HCT116 (cell line): ENCODE results near the gene GSN. TPM values are rescaled to one million over a fixed set of nuclear protein-coding genes. Genes with fewer than 3 reads are reported as not detected.
A peak's percentile ranks its signal among the peaks of the same experiment; 100 is the strongest.

Experiments used
- ATAC-seq: fragments of 200-7000 bp; cut with Tn5 transposase; 2 replicates; pipeline ENCODE4 v1.9.1; 2020; ENCODE audit warnings: mild to moderate bottlenecking, moderate library complexity
- BruUV-seq: library from RNA; stranded (reverse); fragments of 400-500 nt; replicated peaks from 2 replicates; lab custom pipeline; 2021; lab: Mats Ljungman, UMichigan
- CTCF ChIA-PET: fragments of 300-600 bp; sonication (Branson Sonifier 250); formaldehyde crosslinking; loops from one replicate; lab custom pipeline; 2021; ENCODE audit warnings: antibody characterized with exemption; lab: Charles Lee
- POLR2A ChIA-PET: fragments of 300-600, 350-600 bp; sonication (Branson Sonifier 250); formaldehyde crosslinking; loops from one replicate; lab custom pipeline; 2021; ENCODE audit warnings: antibody characterized with exemption; lab: Charles Lee
- RAD21 ChIA-PET, 2 experiments: fragments of 300-600 bp; sonication (Branson Sonifier 250); formaldehyde crosslinking; loops; one replicate each; lab custom pipeline; 2023; ENCODE audit warnings: low total read pairs in 2 of 2; ENCODE audit not compliant: uncharacterized antibody in 2 of 2, unreplicated experiment in 2 of 2, low non-redundant PET in 1 of 2; lab: Charles Lee
- DNase-seq: peaks from one replicate; pipeline ENCODE4 v3.0.0-alpha.2; 2010; ENCODE audit warnings: low read depth, low spot score
- H2AFZ ChIP-seq: fragments of 200-600 bp; shearing (Covaris generic), sonication (generic); 2 replicates; pipeline ENCODE4 v1.6.1; 2017; ENCODE audit warnings: low read depth, mixed run types, mixed read lengths, antibody characterized with exemption, low read length; ENCODE audit not compliant: poor library complexity, severe bottlenecking
- H3K27ac ChIP-seq: 2 replicates; pipeline ENCODE4 v1.5.1; 2012; ENCODE audit warnings: low read depth, low read length
- H3K27me3 ChIP-seq: fragments of 200-600 bp; sonication (generic); 2 replicates; pipeline ENCODE4 v1.6.1; 2016; ENCODE audit warnings: mixed run types, low read length, mixed read lengths; ENCODE audit not compliant: insufficient read depth
- H3K36me3 ChIP-seq, 2 experiments: fragments of 200-500 bp in 1 of 2; fragments of 200-600 bp in 1 of 2; sonication (Bioruptor generic) in 1 of 2; sonication (generic) in 1 of 2; 2 replicates each; pipeline versions ENCODE4 v1.5.1 to v1.6.1; 2014 to 2016; ENCODE audit warnings: low read length in 2 of 2, inconsistent platforms in 1 of 2, mixed read lengths in 1 of 2, mixed run types in 1 of 2; ENCODE audit not compliant: insufficient read depth in 2 of 2, control insufficient read depth in 1 of 2
- H3K4me1 ChIP-seq, 2 experiments: fragments of 200-600 bp in 1 of 2; sonication (generic) in 1 of 2; 2 replicates each; pipeline versions ENCODE4 v1.5.1 to v1.6.1; 2012 to 2017; ENCODE audit warnings: low read length in 2 of 2, inconsistent platforms in 1 of 2, mild to moderate bottlenecking in 1 of 2, mixed read lengths in 1 of 2, mixed run types in 1 of 2, moderate library complexity in 1 of 2; ENCODE audit not compliant: insufficient read depth in 2 of 2, control insufficient read depth in 1 of 2
- H3K4me2 ChIP-seq: fragments of 200-600 bp; sonication (generic); 2 replicates; pipeline ENCODE4 v1.6.1; 2017; ENCODE audit warnings: mixed run types, low read length, mixed read lengths
- H3K4me3 ChIP-seq, 2 experiments: fragments of 200-600 bp in 1 of 2; sonication (generic) in 1 of 2; replicated peaks in 1 of 2; 2 replicates each; pipeline ENCODE4 v1.5.1; 2011 to 2016; ENCODE audit warnings: low read length in 2 of 2, control low read depth in 1 of 2, low read depth in 1 of 2, mild to moderate bottlenecking in 1 of 2, mixed read lengths in 1 of 2, mixed run types in 1 of 2
- H3K79me2 ChIP-seq: fragments of 200-600 bp; sonication (generic); 2 replicates; pipeline ENCODE4 v1.6.1; 2017; ENCODE audit warnings: mild to moderate bottlenecking, mixed run types, low read length, moderate library complexity, mixed read lengths; ENCODE audit not compliant: insufficient read depth
- H3K9ac ChIP-seq: fragments of 200-600 bp; sonication (generic); 2 replicates; pipeline ENCODE4 v1.6.1; 2016; ENCODE audit warnings: low read length, mixed read lengths
- H3K9me2 ChIP-seq: fragments of 200-600 bp; sonication (generic), shearing (Covaris generic); 2 replicates; pipeline ENCODE4 v1.6.1; 2017; ENCODE audit warnings: mixed run types, mild to moderate bottlenecking, moderate library complexity; ENCODE audit not compliant: insufficient read depth
- H3K9me3 ChIP-seq, 2 experiments: fragments of 200-500 bp in 1 of 2; fragments of 200-600 bp in 1 of 2; sonication (Bioruptor generic) in 1 of 2; sonication (generic) in 1 of 2; 2 replicates each; pipeline ENCODE4 v1.6.1; 2014 to 2017; ENCODE audit warnings: low read length in 2 of 2, mixed read lengths in 2 of 2, inconsistent platforms in 1 of 2, low read depth in 1 of 2, mild to moderate bottlenecking in 1 of 2, mixed run types in 1 of 2, moderate library complexity in 1 of 2; ENCODE audit not compliant: control insufficient read depth in 1 of 2, insufficient read depth in 1 of 2
- H4K20me1 ChIP-seq: fragments of 200-600 bp; sonication (generic), shearing (Covaris generic); 2 replicates; pipeline ENCODE4 v1.6.1; 2017; ENCODE audit warnings: mixed run types, mild to moderate bottlenecking, moderate library complexity; ENCODE audit not compliant: insufficient read depth
- CBX3 ChIP-seq: IDR thresholded peaks from 2 replicates; pipeline ENCODE4 v1.6.1; 2012; ENCODE audit warnings: low read depth
- EGR1 ChIP-seq: IDR thresholded peaks from 2 replicates; pipeline ENCODE4 v1.6.1; 2012; ENCODE audit warnings: low read depth
- ELF1 ChIP-seq: IDR thresholded peaks from 2 replicates; pipeline ENCODE4 v1.6.1; 2012; ENCODE audit warnings: low read depth, borderline replicate concordance
- EZH2 ChIP-seq: fragments of 200-600 bp; sonication (generic); IDR thresholded peaks from 2 replicates; pipeline ENCODE4 v1.6.1; 2017; ENCODE audit warnings: antibody characterized with exemption, mixed run types
- EZH2phosphoT487 ChIP-seq: fragments of 200-600 bp; IDR thresholded peaks from 2 replicates; pipeline ENCODE4 v1.6.1; 2018; ENCODE audit warnings: antibody characterized with exemption, borderline replicate concordance
- JUND ChIP-seq: IDR thresholded peaks from 2 replicates; pipeline ENCODE4 v1.6.1; 2012
- POLR2A ChIP-seq: IDR thresholded peaks from 2 replicates; pipeline ENCODE4 v1.7.0; 2011; ENCODE audit warnings: borderline replicate concordance; ENCODE audit not compliant: insufficient read depth, insufficient read length; ENCODE audit errors: extremely low read depth
- RAD21 ChIP-seq: IDR thresholded peaks from 2 replicates; pipeline ENCODE4 v1.6.1; 2012; ENCODE audit warnings: low read depth, mild to moderate bottlenecking
- SP1 ChIP-seq: IDR thresholded peaks from 2 replicates; pipeline ENCODE4 v1.6.1; 2012; ENCODE audit warnings: low read depth
- SRF ChIP-seq: IDR thresholded peaks from 2 replicates; pipeline ENCODE4 v1.6.1; 2012; ENCODE audit warnings: low read depth
- TCF7L2 ChIP-seq: IDR thresholded peaks from 2 replicates; pipeline ENCODE4 v1.7.0; 2011; ENCODE audit warnings: borderline replicate concordance, inconsistent platforms; ENCODE audit not compliant: insufficient read depth, insufficient read length; ENCODE audit errors: extremely low read depth
- YY1 ChIP-seq: IDR thresholded peaks from 2 replicates; pipeline ENCODE4 v1.6.1; 2011; ENCODE audit warnings: low read length, low read depth, moderate library complexity, mild to moderate bottlenecking; ENCODE audit not compliant: insufficient replicate concordance; ENCODE audit errors: extremely low read depth
- ZBTB33 ChIP-seq: IDR thresholded peaks from 2 replicates; pipeline ENCODE4 v1.6.1; 2011; ENCODE audit warnings: mild to moderate bottlenecking, low read length, moderate library complexity; ENCODE audit not compliant: insufficient replicate concordance; ENCODE audit errors: extremely low read depth
- ZFX ChIP-seq: fragments of 450-650 bp; IDR thresholded peaks from 2 replicates; pipeline ENCODE4 v1.6.1; 2017
- intact Hi-C: fragments of 100-400 bp; cut with micrococcal nuclease; formaldehyde crosslinking; loops from 2 replicates; pipeline ENCODE4 v1.10.0; 2022
- total RNA-seq: library from RNA; stranded (reverse); gene quantifications from one replicate; pipeline ENCODE4 v1.2.1, GENCODE V29; 2021; ENCODE audit not compliant: unreplicated experiment
- TF ChIP-seq, protein P1 (sequence below): IDR thresholded peaks from 2 replicates; pipeline ENCODE4 v1.6.1; 2012; ENCODE audit warnings: low read depth
- TF ChIP-seq, protein P2 (sequence below): IDR thresholded peaks from 2 replicates; pipeline ENCODE4 v1.6.1; 2012
- TF ChIP-seq, protein P3 (sequence below), 3 experiments: fragments of 200-600 bp in 1 of 3; sonication (generic) in 1 of 3; IDR thresholded peaks in 2 of 3; conservative IDR thresholded peaks in 1 of 3; 2 replicates each; pipeline ENCODE4 v1.5.1; 2012 to 2017; ENCODE audit warnings: low read depth in 2 of 3, low read length in 2 of 3, antibody characterized with exemption in 1 of 3, borderline replicate concordance in 1 of 3, control low read depth in 1 of 3, mild to moderate bottlenecking in 1 of 3, mixed read lengths in 1 of 3, mixed run types in 1 of 3, moderate library complexity in 1 of 3; ENCODE audit not compliant: insufficient read depth in 1 of 3

Gene GSN
- total RNA-seq, 1 experiment from 2014 or later: 71.3 TPM

DNA sequence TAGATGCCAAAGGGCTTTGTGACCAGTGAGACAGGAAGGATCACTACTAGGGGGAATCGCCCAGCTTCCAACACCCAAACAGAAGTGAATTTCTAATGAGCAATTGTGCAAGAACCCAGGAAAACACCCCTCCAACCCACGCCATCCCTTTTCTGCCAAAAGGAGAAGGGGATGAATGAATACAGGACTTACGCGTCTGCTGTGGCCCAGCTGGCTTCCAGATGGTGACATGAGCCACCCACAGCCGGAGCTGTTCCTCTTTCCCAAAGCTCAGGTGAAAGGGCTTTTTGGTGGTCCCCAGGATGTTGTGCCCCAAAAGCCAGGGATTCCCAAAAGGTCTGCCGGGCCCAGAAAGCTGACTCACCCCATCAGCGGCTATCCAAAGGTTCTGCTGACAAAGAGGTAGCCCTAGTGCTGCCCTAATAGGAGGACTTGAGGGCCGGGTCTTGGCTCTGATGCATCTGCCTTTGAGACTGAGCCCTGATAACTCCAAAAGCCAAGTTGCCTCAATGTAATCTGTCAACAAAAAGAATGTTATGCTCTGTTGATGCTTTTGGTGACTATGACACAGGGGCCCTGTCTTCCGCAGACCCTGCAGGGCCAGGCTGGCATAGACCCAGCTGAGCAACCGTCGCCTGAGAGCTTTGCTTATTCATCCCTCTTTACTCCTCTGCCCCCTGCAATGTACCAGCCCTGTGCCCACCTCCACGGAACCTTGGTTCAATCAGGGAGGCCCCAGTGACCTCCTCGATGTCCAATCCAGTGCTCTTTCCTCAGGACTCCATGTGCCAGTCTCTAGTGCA, 14.5 kb downstream of the GSN start:
- no peaks in the 10 kb centered on the region for H3K79me2 ChIP-seq
- H3K9me2 ChIP-seq: no peaks in the 10 kb centered on the region
- ATAC-seq (no peak), DNase-seq (no peak)
- no peaks in the 10 kb centered on the region for H4K20me1 ChIP-seq
- RAD21 ChIA-PET: no interaction called here
- no peak overlapping the region for H2AFZ ChIP-seq
- POLR2A ChIA-PET: interaction anchor here (0.8 to 1.2 kb wide), 3 partner anchors 11 to 15 kb away, joined by 3 read pairs; partner anchors contain the start of gene GSN
- no peaks in the 10 kb centered on the region for H3K36me3 ChIP-seq
- peak overlapping the region; percentile 6 to 39; a peak in 2 of 4 replicates for H3K4me3 ChIP-seq
- peak overlapping the region; percentile 74 for H3K27ac ChIP-seq
- TF ChIP-seq ZBTB33 (no peak), TCF7L2 (no peak), ELF1 (no peak), EGR1 (no peak), SRF (no peak), ZFX (no peak), YY1 (no peak), RAD21 (no peak), CBX3 (no peak), EZH2phosphoT487 (no peak), SP1 (no peak), POLR2A (no peak), JUND (no peak), EZH2 (no peak)
- TF ChIP-seq, protein P1, sequence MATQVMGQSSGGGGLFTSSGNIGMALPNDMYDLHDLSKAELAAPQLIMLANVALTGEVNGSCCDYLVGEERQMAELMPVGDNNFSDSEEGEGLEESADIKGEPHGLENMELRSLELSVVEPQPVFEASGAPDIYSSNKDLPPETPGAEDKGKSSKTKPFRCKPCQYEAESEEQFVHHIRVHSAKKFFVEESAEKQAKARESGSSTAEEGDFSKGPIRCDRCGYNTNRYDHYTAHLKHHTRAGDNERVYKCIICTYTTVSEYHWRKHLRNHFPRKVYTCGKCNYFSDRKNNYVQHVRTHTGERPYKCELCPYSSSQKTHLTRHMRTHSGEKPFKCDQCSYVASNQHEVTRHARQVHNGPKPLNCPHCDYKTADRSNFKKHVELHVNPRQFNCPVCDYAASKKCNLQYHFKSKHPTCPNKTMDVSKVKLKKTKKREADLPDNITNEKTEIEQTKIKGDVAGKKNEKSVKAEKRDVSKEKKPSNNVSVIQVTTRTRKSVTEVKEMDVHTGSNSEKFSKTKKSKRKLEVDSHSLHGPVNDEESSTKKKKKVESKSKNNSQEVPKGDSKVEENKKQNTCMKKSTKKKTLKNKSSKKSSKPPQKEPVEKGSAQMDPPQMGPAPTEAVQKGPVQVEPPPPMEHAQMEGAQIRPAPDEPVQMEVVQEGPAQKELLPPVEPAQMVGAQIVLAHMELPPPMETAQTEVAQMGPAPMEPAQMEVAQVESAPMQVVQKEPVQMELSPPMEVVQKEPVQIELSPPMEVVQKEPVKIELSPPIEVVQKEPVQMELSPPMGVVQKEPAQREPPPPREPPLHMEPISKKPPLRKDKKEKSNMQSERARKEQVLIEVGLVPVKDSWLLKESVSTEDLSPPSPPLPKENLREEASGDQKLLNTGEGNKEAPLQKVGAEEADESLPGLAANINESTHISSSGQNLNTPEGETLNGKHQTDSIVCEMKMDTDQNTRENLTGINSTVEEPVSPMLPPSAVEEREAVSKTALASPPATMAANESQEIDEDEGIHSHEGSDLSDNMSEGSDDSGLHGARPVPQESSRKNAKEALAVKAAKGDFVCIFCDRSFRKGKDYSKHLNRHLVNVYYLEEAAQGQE: no peak
- TF ChIP-seq, protein P2, sequence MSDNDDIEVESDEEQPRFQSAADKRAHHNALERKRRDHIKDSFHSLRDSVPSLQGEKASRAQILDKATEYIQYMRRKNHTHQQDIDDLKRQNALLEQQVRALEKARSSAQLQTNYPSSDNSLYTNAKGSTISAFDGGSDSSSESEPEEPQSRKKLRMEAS: no peak
- TF ChIP-seq, protein P3, sequence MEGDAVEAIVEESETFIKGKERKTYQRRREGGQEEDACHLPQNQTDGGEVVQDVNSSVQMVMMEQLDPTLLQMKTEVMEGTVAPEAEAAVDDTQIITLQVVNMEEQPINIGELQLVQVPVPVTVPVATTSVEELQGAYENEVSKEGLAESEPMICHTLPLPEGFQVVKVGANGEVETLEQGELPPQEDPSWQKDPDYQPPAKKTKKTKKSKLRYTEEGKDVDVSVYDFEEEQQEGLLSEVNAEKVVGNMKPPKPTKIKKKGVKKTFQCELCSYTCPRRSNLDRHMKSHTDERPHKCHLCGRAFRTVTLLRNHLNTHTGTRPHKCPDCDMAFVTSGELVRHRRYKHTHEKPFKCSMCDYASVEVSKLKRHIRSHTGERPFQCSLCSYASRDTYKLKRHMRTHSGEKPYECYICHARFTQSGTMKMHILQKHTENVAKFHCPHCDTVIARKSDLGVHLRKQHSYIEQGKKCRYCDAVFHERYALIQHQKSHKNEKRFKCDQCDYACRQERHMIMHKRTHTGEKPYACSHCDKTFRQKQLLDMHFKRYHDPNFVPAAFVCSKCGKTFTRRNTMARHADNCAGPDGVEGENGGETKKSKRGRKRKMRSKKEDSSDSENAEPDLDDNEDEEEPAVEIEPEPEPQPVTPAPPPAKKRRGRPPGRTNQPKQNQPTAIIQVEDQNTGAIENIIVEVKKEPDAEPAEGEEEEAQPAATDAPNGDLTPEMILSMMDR (IDR thresholded peaks at IDR 0.05 in 2 of 3, conservative IDR thresholded peaks at IDR 0.05 in 1 of 3; ENCODE audit: borderline replicate concordance in 1 of 3, insufficient read depth in 1 of 3, low read depth in 2 of 3, low read length in 2 of 3): no peak
- intact Hi-C loops: loop anchor here (5.0 to 10.0 kb wide), 2 partner anchors 70 to 298 kb away; no protein-coding TSS in a partner anchor
- BruUV-seq: no TSS peak
- CTCF ChIA-PET: interaction anchor here (0.8 to 1.0 kb wide), 2 partner anchors 15 to 69 kb away, joined by 3 read pairs; partner anchors contain the start of gene GSN
- H3K9me3 ChIP-seq: no peaks in the 10 kb centered on the region
- H3K9ac ChIP-seq: peak overlapping the region; percentile 52
- H3K4me2 ChIP-seq: peak overlapping the region; percentile 70
- H3K27me3 ChIP-seq: no peaks in the 10 kb centered on the region
- H3K4me1 ChIP-seq: peaks cover 85 to 100% of the 10 kb centered on the region in 2 experiments
